Uterus (tissue), 2 donors: ENCODE data around the gene KRT85.

Source experiments
- CTCF ChIP-seq, 4 experiments: fragments of 200-600 bp in 2 of 4; fragments of 450-650 bp in 2 of 4; sonication (generic) in 2 of 4; IDR thresholded peaks; one replicate each; pipeline ENCODE4 v1.5.1; 2016 to 2019; ENCODE audit warnings: antibody characterized with exemption in 4 of 4, mild to moderate bottlenecking in 2 of 4, moderate library complexity in 1 of 4
- POLR2A ChIP-seq, 2 donors: fragments of 450-650 bp; IDR thresholded peaks; one replicate each; pipeline ENCODE4 v1.6.1; 2016; ENCODE audit warnings: antibody characterized with exemption in 2 of 2, mild to moderate bottlenecking in 1 of 2, moderate library complexity in 1 of 2

GRCh38 chr12:52401926-52402325, 34.6 kb upstream of the KRT85 start:
- no peak for TF ChIP-seq POLR2A (IDR thresholded peaks at IDR 0.05)
- TF ChIP-seq CTCF (IDR thresholded peaks at IDR 0.05): no peak
